Daoy (cell line): ENCODE results near the gene MRPL49. TPM values are rescaled to one million over a fixed set of nuclear protein-coding genes. Genes with fewer than 3 reads are reported as not detected.
"Not testable (repeated sequence)": the region's sequence is repeated elsewhere in the genome, so short reads cannot be mapped to it uniquely, and the experiment has no call there.

Source experiments
- DNase-seq: peaks from one replicate; pipeline ENCODE4 v3.0.0-alpha.2; 2015; ENCODE audit warnings: low read depth
- total RNA-seq: library from RNA; depleted of rRNA; stranded (reverse); fragments of >200 nt; shearing (Covaris generic); gene quantifications from 2 replicates; pipeline ENCODE4 v1.2.3, GENCODE V29; 2014

The MRPL49 gene
- total RNA-seq, 1 experiment from 2014 or later: 68.2 TPM

DNA sequence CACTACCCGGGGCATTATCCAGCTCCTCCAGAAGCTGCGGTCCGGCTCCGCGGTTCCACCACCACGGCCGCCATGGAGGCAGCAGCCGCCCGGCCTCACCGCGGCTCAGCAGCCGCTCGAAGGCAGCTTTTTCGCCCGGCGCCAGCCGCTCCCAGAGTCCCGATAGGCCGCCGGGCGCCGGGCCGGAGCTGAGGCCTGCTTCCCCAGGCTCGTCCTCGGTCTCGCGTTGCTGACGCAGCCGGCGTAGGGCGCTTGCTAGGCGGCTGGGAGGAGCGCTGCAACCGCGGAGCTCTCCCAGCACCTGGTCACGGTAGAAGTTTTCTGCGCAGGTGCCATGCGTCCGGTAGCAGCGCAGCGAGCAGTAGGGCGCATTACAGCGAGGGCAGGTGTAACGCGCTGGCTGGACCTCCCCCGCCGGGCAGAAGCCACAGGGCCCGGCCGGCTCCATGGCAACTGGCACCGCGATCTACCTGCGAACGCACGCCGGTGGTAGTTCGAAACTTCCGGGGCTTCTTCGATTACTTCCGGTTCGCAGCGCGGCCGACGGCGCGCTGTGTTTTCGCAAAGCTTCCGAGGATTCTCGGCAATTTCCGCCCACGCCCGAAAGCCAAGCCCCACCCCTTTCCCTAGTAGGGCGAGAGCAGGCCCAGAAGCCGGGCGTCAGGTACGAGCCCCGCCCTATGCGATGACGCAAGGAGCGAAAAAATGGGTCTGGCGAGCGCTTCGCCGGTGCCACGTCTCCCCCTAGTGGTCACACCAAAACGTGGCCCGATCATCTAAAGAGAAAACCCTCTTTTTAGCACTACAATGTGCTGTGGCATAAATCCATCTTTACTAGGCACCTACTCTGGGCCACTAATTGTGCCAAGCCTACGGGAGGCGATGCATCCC lies 4.7 kb upstream of the MRPL49 start, which contains the start of gene ZNHIT2:
ZNHIT2 (minus strand) TSS at position 496 of the 891 bp plus-strand sequence; CDS start at position 448, 48 bp downstream.
- DNase-seq: peak; percentile 98

DNA sequence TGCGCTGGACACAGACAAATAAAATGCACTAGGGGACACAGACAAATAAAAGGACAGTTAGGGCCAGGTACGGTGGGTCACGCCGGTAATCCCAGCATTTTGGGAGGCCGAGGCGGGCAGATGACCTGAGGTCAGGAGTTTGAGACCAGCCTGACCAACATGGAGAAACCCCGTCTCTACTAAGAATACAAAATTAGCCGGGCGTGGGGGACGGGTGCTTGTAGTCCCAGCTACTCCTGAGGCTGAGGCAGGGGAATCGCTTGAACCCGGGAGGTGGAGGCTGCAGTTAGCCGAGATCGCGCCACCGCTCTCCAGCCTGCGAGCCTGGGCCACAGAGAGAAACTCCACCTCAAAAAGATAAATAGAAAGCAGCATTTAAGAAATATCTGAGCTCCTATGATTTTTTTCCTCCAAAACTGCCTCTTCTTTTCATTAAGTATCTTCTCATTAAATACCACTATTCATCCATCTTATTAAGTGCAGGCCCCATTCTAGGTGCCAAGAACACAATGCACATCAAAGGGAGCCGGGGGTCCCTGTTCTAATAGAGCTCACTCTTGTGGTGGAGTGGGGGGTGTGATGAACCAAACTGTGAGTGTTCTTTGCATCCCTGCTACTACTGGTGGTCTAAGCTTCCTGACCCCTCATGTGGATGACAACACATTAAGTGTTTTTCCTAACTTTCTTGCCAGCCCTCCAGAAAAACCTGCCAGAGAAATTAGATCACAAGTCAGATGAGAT lies 3.9 kb upstream of the MRPL49 start:
- DNase-seq: no peak

DNA sequence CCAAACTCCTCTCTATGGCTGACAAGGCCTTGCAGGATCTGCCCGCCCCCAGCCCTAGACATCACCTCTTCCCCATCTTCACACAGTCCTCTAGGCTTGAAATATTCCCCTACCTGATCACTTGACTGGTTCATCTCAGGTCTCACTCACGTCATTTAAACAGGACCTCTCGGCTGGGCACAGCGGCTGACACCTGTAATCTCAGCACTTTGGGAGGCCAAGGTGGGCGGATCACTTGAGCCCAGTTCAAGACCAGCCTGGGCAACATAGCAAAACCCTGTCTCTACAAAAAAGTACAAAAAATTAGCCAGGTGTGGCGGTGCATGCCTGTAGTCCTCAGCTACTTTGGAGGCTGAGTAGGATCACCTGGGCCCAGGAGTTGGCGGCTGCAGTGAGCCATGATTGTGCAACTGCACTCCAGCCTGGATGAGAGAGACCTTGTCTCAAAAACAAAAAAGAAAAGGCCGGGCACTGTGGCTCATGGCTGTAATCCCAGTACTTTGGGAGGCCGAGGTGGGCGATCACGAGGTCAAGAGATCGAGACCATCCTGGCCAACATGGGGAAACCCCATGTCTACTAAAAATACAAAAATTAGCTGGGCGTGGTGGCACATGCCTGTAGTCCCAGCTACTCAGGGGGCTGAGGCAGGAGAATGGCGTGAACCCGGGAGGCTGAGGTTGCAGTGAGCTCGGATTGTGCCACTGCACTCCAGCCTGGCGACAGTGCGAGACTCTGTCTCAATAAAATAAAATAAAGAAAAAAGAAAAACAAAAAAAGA lies 3.0 kb upstream of the MRPL49 start:
- not testable (repeated sequence) for DNase-seq

DNA sequence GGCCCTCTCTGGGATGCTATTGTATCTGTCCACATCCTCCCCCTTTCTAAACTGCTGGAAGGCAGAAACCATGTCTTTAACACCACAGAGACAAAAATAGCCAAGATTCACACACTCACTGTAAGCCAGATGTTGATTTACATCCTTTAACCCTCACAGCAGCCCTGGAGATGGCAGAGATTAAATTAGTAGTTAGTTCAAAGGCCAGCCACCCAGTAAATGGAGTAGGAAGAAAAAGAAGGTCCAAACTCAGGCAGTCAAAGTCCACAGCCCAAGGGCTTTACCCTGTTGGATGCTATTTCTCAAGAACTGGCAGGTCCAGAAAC lies 2.5 kb upstream of the MRPL49 start:
- no peak for DNase-seq

DNA sequence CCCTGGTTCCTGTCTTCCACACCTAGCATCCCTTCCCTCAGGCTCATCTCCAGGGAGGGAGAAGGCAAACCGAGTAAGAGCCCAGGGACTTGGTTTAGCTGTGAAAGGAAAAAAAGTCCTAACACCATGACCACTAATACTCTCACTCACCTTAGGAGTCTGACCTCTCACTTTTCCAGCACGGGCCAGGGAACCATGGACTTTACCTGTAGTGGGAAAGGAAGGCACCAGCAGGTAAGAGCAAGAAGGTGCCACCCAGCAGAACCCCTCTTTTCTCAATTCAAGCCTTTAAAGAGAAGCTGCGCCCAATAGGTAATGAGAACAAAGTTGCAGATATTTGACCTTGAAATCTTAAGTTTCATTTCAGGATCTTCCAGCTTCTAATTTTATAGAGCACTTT lies 1.3 kb upstream of the MRPL49 start:
- DNase-seq: no peak

DNA sequence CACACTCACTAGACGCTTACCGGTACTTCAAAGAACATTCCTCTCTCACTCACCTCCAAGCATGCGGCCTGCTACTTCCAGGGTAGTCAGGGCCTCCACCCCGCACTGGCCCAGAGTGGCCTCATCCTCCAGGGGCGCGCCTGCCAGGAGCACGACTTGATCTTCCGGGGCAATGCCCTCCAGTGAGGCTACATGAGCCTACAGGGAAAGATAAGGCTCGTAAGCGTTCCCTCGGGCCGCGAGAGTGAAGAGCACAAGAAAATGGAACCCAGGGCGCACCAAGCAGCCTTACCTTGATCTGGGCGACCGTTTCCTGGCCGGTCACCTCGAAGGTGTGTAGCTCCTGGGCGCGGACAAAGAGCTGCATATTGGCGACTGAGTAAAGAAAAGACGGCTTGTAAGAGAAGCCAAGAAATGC lies 665 bp upstream of the MRPL49 start:
- DNase-seq: no peak

DNA sequence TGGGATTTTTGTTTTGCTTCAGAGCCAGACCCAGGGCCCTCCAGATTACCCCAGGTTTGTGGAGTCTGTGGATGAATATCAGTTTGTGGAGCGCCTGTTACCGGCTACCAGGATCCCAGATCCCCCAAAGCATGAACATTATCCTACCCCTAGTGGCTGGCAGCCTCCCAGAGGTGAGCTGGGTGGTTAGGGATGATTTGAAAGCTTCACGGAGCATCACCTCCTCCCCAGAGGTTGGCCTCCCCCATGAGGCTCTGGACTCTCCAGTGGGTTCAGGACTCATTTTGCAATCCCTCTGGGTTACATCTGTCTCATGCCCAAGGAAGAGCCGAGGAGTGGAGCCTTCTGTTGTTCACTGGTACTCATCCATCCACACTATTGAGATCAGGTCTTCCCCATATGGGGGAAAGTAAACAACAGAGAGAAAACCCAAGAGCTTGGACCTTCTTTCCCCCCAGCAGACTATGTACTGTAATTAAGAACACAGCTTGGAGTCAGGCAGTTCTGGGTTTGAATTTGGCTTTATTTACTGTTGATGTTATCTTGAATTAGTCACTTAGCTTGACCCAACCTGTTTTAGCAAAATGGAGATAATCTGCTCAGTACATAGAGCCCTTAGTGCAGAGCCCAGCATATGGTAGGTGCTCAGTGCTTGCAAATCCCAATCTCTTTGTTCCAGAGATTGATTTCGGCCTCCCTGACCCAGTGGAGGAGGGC lies 2.5 kb downstream of the MRPL49 start:
- DNase-seq: no peak

DNA sequence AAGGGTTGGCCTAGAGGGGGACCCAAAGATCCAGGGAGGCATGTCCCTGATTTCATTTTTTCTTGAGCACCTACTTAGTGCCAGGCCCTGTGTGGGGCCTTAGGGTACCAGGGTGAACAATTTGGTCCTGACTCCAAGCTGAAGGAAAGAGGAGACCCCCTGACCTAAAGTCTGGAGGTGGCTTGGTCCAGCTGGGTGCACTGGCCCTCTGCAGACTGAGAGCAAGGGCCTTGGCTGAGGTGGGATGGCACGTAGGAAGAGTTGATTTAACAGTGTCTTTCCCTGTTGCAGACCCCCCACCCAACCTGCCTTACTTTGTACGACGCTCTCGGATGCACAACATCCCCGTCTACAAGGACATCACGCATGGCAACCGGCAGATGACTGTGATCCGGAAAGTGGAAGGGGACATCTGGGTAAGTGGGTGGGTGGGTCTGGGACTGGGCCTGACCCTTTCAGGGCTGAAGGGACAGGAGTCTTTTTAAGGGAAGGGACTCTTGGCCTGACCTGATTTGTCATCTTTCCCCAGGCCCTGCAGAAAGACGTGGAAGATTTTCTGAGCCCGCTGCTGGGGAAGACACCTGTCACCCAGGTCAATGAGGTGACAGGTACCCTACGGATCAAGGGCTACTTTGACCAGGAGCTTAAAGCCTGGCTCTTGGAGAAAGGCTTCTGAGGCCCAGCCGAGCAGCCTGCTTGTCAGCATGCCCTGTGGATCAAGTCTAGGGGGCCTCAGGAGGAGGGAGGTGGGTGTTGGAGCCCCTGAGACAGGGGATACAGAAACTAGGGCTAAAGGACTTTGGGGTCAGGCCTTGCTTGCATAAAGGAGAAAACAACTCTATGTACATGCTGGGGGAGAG lies 3.3 kb downstream of the MRPL49 start:
- no peak for DNase-seq

DNA sequence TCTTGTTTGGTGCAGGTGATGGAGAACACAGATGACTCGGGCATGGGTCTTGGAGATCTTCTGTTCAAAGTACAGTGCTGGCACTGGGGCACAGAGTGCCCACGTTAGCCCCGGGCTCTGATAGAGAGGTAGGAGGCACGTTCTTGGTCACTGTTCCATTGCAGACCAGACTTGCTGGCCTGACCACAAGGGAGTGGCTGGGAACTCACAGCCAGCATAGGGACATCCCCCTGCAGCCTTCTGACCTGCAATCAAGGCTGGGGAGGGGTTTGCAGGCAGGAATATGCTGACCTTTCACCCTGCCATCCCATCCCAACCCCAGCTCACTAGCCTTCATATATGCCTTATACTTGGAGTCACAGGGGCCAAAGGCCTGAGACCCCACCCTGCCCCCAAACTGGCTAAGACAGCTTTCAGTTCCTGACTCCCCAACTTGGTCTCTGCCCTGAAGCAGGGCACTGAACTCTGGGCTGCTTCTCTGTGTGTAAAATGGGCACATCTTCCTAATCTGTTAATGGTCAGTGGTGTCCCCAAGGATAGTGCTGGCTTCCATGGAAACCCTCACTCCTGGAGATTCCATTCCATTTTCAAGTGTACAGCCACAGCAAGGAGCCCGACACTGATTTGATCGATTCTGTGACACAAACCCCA lies 4.6 kb downstream of the MRPL49 start:
- no peak for DNase-seq

DNA sequence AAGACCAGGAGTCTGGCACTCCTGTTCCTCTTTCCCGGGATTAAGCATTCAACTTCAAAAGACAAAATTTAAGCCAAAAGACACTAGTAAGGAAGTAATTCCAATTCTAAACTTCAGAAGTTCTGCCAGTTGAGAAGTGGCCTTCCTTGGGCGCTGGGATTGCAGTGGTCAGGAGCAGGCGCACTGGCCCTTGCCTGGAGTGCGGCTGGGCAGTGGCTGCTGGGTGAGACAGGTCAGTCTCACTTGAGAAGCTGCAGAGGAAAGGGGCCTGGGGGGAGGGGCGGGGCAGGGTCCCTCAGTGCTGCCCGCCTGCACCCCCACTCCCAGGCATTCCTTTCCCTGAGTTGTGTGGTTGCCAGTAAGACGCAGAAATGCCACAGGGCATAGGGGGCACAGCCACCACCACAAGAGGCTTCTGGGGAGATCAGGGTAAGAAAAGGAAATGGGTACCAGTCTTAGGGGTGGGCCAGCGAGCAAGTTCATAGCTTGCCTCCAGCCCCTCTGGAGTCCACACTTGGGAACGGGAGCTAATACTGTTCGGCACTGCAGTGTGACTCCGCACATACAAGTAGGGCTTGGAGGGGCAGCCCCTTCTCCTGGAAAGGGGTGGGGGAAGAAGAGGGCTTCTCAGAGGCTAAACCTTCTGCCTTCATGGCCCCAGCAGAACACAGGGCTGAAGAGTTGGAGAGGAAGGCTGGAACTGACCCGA lies 5.5 kb downstream of the MRPL49 start:
- no peak for DNase-seq

DNA sequence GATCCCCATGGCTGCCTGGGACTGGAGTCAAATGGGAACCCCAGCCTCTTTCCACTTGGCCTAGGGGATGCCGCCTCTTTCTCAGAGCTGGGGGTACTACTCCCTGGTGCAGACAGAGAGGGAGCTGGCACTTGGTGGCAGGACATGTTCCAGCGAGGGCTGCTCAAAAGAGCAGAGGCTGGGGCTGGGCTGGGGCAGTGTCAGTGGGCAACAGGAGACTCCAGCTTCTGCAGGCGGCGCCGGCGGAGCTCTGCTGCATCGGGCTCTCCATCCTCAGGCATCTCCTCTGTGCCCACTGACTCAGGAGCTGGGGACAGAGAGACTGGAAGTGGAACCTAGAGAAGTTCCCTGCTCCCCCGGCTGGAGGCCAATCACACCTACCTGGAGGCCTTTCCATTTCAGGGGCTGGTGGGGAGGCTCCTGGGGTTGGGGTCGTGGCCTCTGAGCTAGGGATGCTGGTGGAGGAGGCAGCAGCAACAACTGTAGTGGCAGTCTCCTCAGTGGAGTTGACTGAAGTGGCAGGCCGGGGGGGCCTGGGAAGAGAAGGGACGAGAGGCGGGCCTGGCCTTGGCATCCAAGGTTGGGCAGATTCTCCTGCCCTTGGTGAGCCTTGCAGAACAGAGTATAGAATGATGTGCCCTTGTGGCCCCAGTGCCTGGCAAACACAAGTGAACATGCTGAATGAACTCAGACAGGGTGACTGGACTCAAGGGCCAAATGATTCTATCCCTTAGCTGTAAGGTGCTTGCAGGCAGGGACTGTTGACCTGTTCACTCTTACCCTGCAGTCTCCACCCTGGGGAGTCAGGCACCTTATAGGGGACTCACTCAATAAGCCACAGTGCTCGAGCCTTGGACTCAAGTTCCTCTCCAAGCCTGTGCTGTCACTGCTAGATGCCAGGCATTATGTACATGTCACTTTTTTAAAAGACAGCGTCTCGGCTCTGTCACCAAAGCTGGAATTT lies 6.3 kb downstream of the MRPL49 start:
- DNase-seq: no peak

DNA sequence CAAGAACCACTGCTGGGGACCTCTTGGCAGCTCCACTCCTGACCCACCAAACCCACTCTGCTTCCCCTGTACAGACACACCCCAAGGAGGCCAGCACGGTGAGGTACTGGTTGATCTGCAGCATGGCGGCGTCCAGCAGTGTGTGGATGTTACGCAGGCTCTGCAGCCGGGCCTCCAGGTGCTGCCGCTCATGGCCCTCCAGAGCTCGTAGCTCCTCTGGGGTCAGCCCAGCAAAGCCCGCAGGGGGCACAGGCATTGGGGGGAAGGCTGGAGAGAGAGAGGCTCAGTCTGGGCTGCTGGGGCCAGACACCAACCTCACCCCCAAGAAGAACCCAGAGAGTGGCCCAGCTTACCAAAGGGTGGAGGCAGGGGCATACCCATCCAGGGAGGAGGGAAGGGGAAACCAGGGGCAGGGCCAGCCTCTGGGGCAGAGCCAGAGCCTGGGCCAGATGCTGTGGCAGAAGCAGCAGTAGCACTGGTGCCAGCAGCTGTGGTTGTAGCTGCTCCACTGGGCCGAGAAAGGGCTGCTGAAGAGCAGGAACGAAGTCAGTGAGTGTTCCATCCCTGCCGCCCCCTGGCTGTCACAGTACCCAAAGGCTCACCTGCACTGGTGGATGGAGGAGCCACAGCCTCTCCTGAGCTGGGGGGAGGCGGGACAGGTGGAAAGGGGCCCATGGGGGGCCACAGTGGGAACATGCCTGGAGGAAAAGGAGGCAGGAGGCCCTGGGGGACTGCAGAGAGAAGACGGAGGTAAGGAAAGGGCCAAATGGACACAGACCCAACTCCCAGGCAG lies 7.7 kb downstream of the MRPL49 start:
- no peak for DNase-seq

DNA sequence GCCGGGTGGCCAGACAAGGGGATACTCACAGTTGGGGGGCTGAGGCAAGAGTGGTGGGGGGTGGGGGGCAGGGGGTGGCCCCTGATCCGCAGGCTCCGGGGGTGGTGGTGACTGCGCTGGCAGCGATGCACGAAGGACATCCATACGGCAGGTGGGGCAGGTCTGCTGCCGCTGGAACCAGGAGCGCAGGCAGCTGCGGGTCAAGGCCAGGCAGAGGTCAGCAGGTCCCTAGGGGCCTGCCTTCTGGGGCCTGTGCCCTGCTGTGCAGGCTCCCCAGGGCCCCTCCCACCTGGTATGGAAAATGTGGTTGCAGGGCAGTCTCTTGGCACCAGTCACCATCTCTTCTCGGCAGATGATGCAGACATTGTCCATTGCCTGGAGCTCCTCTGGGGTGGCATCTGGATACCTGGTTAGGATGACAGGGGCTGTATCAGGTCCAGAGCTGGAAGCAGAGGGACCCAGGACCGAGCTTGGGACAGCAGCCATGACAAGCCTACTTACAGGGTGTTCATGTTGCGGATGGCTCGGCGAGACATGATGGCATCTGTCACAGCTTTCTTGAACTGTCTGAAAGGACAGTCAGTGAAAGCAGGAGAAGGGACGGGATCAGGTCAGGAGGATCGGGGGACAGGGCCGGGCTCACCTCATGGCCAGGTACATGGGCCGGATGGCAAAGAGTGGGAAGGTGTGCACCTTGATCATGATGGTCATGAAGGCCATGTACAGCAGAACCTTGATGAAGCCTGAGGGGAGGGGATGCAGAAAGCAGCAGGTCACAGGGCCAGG lies 8.7 kb downstream of the MRPL49 start:
- no peak for DNase-seq

DNA sequence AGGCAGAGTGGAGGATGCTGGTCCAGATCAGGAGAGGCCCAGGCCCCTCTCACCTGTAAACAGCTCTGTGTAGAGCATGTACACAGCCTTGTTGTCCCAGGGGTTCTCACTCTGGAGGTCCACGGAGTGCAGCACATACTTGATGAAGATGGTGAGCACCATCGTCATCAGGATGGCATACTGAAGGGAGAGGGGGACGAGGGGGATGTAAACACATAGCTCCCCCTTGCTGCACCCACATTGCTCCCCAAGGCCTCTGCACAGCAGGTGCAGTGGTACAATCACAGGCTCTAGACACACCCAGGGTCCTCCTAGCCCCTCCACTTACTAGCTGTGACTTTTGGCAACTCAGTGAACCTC lies 9.3 kb downstream of the MRPL49 start:
- DNase-seq: no peak

DNA sequence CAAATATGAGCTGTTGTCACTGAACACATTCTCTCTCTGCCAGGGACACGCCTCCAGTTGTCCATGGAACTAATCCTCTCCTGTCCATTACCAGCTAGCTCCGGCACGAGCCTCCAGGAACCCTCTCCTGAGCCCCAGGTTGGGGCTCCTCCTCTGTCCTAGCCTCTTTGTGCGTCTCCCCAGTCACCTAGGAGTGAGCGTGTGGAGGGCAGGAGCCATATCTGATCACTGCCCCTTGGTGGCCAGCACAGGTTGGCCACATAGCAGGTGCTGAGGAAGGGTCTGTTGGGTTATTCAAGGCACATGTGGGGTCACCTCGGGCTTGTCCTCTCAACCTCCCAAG lies 9.7 kb downstream of the MRPL49 start:
- DNase-seq: no peak

DNA sequence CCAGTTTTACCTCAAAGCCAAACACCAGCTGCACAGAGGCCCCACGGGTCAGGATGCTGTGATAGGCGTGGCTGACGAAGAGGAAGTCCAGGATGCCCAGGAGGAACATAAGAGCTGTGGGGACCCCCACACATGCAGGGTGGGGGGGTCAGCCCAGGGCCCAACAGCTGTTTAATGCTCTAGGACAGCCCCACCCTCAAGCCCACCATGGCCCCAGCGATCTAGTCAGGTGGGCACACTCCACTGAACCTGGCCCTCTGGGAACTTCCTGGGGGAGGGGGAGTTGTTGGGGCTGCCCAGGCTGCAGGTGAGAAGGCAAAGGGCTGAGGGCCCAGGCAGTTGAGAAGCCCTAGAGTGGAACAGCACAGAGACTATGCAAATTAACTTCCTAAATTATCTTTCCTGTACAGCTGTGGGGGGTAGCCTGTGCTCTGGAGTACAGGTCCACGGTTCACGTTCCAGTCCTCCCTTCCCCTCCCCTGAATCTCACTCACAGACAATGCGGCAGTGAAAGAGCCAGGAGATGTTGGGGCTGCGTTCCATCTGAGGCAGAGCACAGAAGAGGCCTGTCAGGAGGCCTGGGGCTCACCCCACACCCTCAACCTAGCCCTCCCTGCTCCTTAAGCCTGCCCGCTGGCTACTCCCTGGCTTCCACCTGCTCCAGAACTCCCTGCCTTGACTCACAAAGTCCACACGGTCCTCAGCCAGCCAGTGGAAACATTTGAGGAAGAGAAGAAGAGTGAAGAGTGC lies 10.3 kb downstream of the MRPL49 start:
- DNase-seq: no peak
